ENCODE measurements around the gene XAGE1B. TPM values are rescaled to one million over a fixed set of nuclear protein-coding genes. Genes with fewer than 3 reads are reported as not detected.
"Not testable (repeated sequence)": the region's sequence is repeated elsewhere in the genome, so short reads cannot be mapped to it uniquely, and the experiment has no call there.

The XAGE1B gene
- total RNA-seq, 1 experiment from 2014 or later, result not detected

DNA sequence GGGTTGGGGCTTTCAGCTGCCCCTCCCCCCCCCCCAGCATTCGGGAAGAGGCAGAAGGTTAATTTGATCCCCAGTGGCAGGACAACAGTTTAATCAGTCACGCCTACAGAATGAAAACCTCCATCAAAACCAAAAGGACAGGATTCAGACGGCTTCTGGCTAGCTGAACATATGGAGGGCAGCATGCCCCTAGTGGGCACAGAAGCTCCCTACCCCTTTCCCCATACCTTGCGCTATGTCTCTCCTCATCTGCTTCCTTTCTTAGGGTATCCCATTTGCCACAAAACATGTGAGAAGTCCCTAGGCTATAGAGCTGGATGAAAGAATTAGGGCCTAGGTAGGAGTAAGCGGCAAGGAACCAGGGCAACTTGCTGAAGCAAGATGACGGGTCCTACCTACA, 15.5 kb downstream of the XAGE1B start:
- DNase-seq (ENCODE audit: low read depth in 1 of 2, low spot score in 2 of 2); H3K4me1 ChIP-seq (replicated peaks); H3K27me3 ChIP-seq (replicated peaks); H3K9me3 ChIP-seq (replicated peaks); H3K36me3 ChIP-seq; H3K4me3 ChIP-seq; H3K27ac ChIP-seq: not testable (repeated sequence)

DNA sequence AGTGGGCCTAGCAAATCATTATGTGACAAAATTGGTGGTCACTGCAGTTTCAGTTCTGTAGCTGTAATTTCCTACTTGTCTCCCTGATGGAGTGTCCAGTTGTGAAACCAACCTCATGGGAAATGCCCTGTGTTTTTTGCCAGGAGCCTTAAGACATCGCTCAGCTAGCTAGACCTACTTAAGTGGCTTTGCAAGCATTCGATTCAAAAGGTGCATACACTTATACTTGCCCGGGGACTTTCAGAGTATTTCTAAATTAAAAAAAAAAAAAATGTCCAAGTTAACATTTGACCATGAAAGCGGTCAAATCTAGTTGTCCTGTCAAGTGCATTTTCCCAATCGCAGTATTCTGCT, 20.5 kb downstream of the XAGE1B start:
- H3K27ac ChIP-seq; DNase-seq (ENCODE audit: low read depth in 1 of 2, low spot score in 2 of 2); H3K4me3 ChIP-seq; H3K9me3 ChIP-seq (replicated peaks); H3K36me3 ChIP-seq; H3K27me3 ChIP-seq (replicated peaks); H3K4me1 ChIP-seq (replicated peaks): not testable (repeated sequence)

DNA sequence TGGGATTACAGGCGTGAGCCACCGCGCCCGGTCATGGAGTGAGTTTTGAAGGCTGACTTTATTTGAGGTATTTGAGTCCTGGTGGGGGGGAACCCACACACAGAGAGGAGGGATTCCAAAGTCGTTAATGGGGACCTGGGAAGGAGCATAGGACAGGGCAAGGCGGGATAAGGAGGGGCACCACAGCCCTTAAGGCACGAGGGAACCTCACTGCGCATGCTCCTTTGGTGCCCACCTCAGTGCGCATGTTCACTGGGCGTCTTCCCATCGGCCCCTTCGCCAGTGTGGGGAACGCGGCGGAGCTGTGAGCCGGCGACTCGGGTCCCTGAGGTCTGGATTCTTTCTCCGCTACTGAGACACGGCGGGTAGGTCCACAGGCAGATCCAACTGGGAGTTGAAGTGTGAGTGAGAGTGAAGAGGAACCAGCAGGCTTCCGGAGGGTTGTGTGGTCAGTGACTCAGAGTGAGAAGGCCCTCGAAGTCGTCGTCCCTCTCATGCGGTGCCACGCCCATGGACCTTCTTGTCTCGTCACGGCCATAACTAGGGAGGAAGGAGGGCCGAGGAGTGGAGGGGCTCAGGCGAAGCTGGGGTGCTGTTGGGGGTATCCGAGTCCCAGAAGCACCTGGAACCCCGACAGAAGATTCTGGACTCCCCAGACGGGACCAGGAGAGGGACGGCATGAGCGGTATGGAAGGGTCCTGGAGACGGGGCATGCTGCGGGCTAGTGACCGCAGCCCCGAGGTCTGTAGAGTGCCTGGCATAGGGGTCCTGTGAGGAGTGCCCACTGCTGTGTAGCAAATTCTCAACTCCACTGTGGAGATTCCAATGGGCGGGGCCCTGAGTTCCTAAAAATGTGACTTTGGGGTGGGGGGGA, 21.1 kb downstream of the XAGE1B start, which contains the start of gene XAGE1A:
Gene XAGE1A (plus strand): TSS at position 264 of the 874 bp plus-strand sequence. CDS start 1,554 bp downstream, outside the sequence.
- H3K9me3 ChIP-seq (replicated peaks); DNase-seq (ENCODE audit: low read depth in 1 of 2, low spot score in 2 of 2); H3K4me3 ChIP-seq; H3K36me3 ChIP-seq; H3K27ac ChIP-seq; H3K27me3 ChIP-seq (replicated peaks); H3K4me1 ChIP-seq (replicated peaks): not testable (repeated sequence)

DNA sequence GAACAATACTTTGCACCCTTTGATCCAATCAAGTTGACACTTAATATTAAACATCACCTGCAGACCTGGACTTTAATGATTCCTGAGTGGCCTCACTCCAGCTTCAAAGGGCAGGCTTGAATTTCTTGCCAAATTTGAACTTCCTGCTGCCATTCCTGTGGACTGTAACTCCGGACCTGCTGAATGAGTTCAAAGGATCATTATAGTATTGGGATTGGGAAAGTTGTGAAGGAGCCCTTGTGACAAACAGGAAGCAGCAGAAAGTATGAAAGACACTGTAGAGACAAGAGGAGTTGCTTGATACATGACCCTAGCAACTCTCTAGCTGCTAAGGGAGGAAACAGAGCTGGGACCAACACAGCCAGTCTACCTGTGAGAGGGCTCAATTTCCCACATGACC, 45.6 kb downstream of the XAGE1B start:
- not testable (repeated sequence) for H3K27me3 ChIP-seq (replicated peaks); H3K4me1 ChIP-seq (replicated peaks); H3K27ac ChIP-seq; H3K4me3 ChIP-seq; DNase-seq (ENCODE audit: low read depth in 1 of 2, low spot score in 2 of 2); H3K9me3 ChIP-seq (replicated peaks); H3K36me3 ChIP-seq

Other genes with a start within 250 kb of the XAGE1B start
- gene XAGE2, start 148.0 kb downstream of the XAGE1B start, total RNA-seq (2014; rRNA removed; shearing (Covaris generic)), result 0.39 and 2.7 TPM in 2 replicates
- not detected in 2 replicates for gene XAGE1A, start 21.3 kb downstream of the XAGE1B start, total RNA-seq (2014; rRNA removed; shearing (Covaris generic))
- not detected in 2 replicates for gene SSX7, start 137.8 kb upstream of the XAGE1B start, total RNA-seq (2014; rRNA removed; shearing (Covaris generic))
- not detected in 2 replicates for gene SSX2, start 190.1 kb upstream of the XAGE1B start, total RNA-seq (2014; rRNA removed; shearing (Covaris generic))
- not detected in 2 replicates for gene SSX2B, start 234.2 kb upstream of the XAGE1B start, total RNA-seq (2014; rRNA removed; shearing (Covaris generic))

Data from SJSA1 (cell line).